ENCODE results near the gene HNRNPL.

DNA sequence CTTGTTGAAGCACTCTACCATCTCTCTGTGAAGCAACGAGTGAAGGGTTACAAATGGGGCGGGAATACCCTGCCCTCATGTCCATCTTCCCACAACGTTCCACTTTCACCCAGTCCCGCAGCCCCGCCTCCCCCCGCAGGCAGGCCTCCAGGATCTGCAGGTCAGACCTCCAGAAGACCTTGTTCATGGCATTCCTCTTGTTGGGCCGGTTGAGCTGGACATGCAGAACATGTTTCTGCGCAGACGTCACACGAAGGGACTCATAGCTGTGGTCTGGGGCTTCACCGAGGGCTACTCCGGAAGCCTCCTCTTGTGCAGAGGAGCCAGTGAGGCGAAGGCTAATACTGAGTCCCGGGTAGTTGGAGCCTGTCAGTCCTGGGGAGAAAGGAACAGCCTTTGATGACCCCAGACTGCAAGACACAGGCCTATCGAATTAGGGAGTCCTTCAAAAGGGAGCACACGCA is 18.6 kb downstream of the HNRNPL start:
- TF ChIP-seq, protein P1, sequence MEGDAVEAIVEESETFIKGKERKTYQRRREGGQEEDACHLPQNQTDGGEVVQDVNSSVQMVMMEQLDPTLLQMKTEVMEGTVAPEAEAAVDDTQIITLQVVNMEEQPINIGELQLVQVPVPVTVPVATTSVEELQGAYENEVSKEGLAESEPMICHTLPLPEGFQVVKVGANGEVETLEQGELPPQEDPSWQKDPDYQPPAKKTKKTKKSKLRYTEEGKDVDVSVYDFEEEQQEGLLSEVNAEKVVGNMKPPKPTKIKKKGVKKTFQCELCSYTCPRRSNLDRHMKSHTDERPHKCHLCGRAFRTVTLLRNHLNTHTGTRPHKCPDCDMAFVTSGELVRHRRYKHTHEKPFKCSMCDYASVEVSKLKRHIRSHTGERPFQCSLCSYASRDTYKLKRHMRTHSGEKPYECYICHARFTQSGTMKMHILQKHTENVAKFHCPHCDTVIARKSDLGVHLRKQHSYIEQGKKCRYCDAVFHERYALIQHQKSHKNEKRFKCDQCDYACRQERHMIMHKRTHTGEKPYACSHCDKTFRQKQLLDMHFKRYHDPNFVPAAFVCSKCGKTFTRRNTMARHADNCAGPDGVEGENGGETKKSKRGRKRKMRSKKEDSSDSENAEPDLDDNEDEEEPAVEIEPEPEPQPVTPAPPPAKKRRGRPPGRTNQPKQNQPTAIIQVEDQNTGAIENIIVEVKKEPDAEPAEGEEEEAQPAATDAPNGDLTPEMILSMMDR (conservative IDR thresholded peaks at IDR 0.05; ENCODE audit: low read length), result no peak
- TF ChIP-seq EZH2phosphoT487 (IDR thresholded peaks at IDR 0.05; ENCODE audit: borderline replicate concordance), result no peak

Data from Loucy (cell line).